ENCODE results near the gene ZNF384. TPM values are rescaled to one million over a fixed set of nuclear protein-coding genes. Genes with fewer than 3 reads are reported as not detected.

ZNF384 gene
- total RNA-seq, 6 donors from 2014 or later, result 33.4 to 52.8 (median 43.0) TPM

GRCh38 chr12:6644903-6645302 lies 44.3 kb downstream of the ZNF384 start:
- DNase-seq (no peak), ATAC-seq (ENCODE audit: low FRiP score in 2 of 2) (no peak)
- Histone ChIP-seq H3K27me3 (no peaks in the 10 kb centered on the region), H3K4me1 (peaks cover 6 to 26% (median 17%) of the 10 kb centered on the region in 4 donors), H3K36me3 (peaks cover 0 to 19% (median 11%) of the 10 kb centered on the region in 4 donors), H3K9me3 (no peaks in the 10 kb centered on the region), H3K27ac (peak overlapping the region; percentile 45 to 77 (median 65)), H3K4me3 (no peak overlapping the region)
- TF ChIP-seq, protein P1, sequence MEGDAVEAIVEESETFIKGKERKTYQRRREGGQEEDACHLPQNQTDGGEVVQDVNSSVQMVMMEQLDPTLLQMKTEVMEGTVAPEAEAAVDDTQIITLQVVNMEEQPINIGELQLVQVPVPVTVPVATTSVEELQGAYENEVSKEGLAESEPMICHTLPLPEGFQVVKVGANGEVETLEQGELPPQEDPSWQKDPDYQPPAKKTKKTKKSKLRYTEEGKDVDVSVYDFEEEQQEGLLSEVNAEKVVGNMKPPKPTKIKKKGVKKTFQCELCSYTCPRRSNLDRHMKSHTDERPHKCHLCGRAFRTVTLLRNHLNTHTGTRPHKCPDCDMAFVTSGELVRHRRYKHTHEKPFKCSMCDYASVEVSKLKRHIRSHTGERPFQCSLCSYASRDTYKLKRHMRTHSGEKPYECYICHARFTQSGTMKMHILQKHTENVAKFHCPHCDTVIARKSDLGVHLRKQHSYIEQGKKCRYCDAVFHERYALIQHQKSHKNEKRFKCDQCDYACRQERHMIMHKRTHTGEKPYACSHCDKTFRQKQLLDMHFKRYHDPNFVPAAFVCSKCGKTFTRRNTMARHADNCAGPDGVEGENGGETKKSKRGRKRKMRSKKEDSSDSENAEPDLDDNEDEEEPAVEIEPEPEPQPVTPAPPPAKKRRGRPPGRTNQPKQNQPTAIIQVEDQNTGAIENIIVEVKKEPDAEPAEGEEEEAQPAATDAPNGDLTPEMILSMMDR (IDR thresholded peaks at IDR 0.05), result no peak
- TF ChIP-seq POLR2A (IDR thresholded peaks at IDR 0.05), result no peak
- no peak for TF ChIP-seq POLR2AphosphoS5 (IDR thresholded peaks at IDR 0.05)
- TF ChIP-seq EP300 (IDR thresholded peaks at IDR 0.05), result no peak
- WGBS, 2 donors, result 53 to 59% methylated on average over 4 to 5 of the region's 5 CpGs

DNA sequence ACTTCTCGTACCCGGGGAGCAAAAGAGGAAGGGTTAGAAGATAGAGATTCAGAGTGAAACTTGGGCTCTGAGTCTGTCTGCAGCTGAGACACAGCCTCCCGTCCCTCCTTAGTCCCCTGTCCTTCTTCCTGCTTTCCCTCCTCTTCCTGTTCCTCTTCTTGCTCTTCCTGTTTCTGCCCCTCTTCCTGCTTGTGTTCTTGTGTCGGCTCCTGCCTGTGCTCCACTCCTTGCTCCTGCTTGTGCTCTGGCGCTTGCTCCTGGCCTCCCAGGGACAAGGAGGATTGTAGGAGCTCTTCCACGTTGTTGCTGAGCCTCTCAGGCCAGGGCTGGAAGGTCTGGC lies 44.9 kb downstream of the ZNF384 start:
- 48 to 54% methylated on average over 6 of the region's 6 CpGs for WGBS, 2 donors
- H3K4me1 ChIP-seq, result peaks cover 6 to 26% (median 17%) of the 10 kb centered on the region in 4 donors
- DNase-seq, result no peak
- peaks cover 0 to 12% (median 7%) of the 10 kb centered on the region in 4 donors for H3K36me3 ChIP-seq
- peak overlapping the region; percentile 45 to 77 (median 65) for H3K27ac ChIP-seq
- TF ChIP-seq POLR2AphosphoS5 (IDR thresholded peaks at IDR 0.05), result peak in 1 of 2 donors; percentile 11
- no peak for TF ChIP-seq EP300 (IDR thresholded peaks at IDR 0.05)
- TF ChIP-seq POLR2A (IDR thresholded peaks at IDR 0.05), result peak in 1 of 4 donors; percentile 51
- H3K9me3 ChIP-seq, result no peaks in the 10 kb centered on the region
- ATAC-seq (ENCODE audit: low FRiP score in 2 of 2), result peak; percentile 44 to 74
- H3K27me3 ChIP-seq, result no peaks in the 10 kb centered on the region
- no peak overlapping the region for H3K4me3 ChIP-seq

DNA sequence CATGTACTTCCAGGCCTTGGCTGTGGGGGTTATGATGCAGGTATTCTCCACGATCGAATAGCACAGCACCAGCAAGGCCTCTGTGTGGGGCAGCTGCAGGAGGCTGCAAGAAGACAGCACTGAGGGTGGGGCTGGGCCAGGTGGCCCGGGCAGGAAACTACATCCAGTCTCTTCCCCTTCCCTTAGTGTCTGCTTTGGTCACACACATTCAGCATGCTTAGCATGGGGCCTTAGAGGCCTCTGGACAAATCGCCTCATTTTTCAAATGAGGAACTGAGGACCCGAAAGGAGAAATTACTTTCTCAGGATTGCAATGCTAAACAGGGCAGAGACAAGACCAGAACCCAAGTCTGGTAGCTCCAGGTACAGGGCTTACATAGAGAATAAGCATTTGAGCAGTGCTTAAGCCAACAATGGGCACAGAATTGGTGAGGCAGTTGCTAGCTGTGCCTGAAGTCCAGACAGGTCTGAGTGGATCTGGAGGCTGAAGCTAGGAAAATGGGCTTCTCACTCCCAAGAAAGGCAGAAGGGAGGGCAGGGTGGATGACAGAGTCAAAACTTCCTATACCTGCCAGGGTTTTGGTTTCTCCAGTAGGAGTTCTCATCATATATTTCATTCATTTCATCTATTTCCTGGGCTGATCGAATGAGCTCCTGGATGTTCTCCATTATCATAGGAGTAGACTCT lies 45.5 kb downstream of the ZNF384 start:
- Histone ChIP-seq H3K27ac (peak overlapping the region; percentile 45 to 65 (median 63)), H3K4me1 (peaks cover 6 to 26% (median 17%) of the 10 kb centered on the region in 4 donors), H3K9me3 (no peaks in the 10 kb centered on the region), H3K4me3 (no peak overlapping the region), H3K36me3 (peaks cover 0 to 9% (median 7%) of the 10 kb centered on the region in 4 donors), H3K27me3 (no peaks in the 10 kb centered on the region)
- ATAC-seq (ENCODE audit: low FRiP score in 2 of 2) (peak in 1 of 2 donors; percentile 57), DNase-seq (no peak)
- 66 to 73% methylated on average over 4 to 6 of the region's 6 CpGs for WGBS, 2 donors
- no peak for TF ChIP-seq POLR2A (IDR thresholded peaks at IDR 0.05)
- TF ChIP-seq POLR2AphosphoS5 (IDR thresholded peaks at IDR 0.05), result no peak
- TF ChIP-seq, protein P1 (IDR thresholded peaks at IDR 0.05), result no peak
- no peak for TF ChIP-seq EP300 (IDR thresholded peaks at IDR 0.05)

DNA sequence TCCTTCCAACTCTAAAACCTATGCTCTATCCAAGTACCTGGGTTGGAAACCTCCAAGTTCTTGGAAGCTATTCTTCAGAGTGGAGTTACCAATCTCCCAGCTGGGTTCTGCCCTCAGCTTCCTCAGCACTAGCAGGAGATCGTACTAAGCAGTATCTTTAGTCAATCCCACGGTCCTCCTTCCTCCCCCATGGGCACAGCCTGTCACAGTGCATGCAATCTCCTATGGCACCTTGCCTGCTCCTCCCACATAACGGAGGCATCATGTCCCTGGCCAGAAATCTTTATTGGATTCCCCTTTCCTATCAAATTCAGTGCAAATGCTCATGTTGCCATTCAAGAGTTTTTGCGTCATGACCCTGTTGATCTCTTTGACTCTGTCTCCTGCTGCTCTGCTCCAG lies 48.0 kb downstream of the ZNF384 start:
- H3K27ac ChIP-seq, result no peak overlapping the region
- H3K9me3 ChIP-seq, result no peaks in the 10 kb centered on the region
- no peak overlapping the region for H3K4me3 ChIP-seq
- no peaks in the 10 kb centered on the region for H3K36me3 ChIP-seq
- ATAC-seq (ENCODE audit: low FRiP score in 2 of 2), result no peak
- TF ChIP-seq POLR2AphosphoS5 (IDR thresholded peaks at IDR 0.05) (no peak), EP300 (IDR thresholded peaks at IDR 0.05) (no peak), POLR2A (IDR thresholded peaks at IDR 0.05) (no peak)
- TF ChIP-seq, protein P1 (IDR thresholded peaks at IDR 0.05), result no peak
- DNase-seq, result no peak
- WGBS, 2 donors, result 61 to 73% methylated on average over 4 of the region's 4 CpGs
- no peaks in the 10 kb centered on the region for H3K27me3 ChIP-seq
- H3K4me1 ChIP-seq, result peaks cover 0 to 15% (median 8%) of the 10 kb centered on the region in 4 donors

GRCh38 chr12:6640497-6640896 lies 48.7 kb downstream of the ZNF384 start:
- DNase-seq (no peak), ATAC-seq (ENCODE audit: low FRiP score in 2 of 2) (no peak)
- 85 to 86% methylated on average over 4 of the region's 4 CpGs for WGBS, 2 donors
- no peak for TF ChIP-seq POLR2A (IDR thresholded peaks at IDR 0.05)
- no peak for TF ChIP-seq EP300 (IDR thresholded peaks at IDR 0.05)
- TF ChIP-seq, protein P1 (IDR thresholded peaks at IDR 0.05), result no peak
- TF ChIP-seq POLR2AphosphoS5 (IDR thresholded peaks at IDR 0.05), result no peak
- no peaks in the 10 kb centered on the region for H3K36me3 ChIP-seq
- peaks cover 0 to 22% (median 10%) of the 10 kb centered on the region in 4 donors for H3K4me1 ChIP-seq
- no peak overlapping the region for H3K27ac ChIP-seq
- H3K27me3 ChIP-seq, result no peaks in the 10 kb centered on the region
- no peak overlapping the region for H3K4me3 ChIP-seq
- H3K9me3 ChIP-seq, result no peaks in the 10 kb centered on the region
